ENCODE measurements around the gene ANP32B.
"Not testable (repeated sequence)": the region's sequence is repeated elsewhere in the genome, so short reads cannot be mapped to it uniquely, and the experiment has no call there.

The ANP32B gene

DNA sequence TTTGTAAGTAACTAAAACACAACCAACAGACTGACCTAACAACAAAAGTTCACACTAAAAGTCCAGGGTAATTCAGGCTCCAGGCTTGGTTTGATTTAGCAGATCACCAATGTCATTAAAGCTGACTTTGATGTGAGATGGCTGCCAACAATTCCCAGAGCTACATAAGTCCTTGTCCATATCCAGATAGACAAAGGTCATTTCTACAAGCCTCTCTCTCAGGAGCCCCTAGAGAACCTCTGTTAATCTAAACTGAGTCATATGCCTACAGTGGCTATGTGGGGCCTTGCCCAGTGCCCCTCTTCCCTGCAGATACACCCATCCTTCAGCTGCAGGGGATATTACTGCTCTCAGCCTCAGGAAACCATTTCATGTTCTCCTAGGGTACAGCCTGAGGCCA lies 18.2 kb upstream of the ANP32B start:
- no peak for FAIRE-seq

DNA sequence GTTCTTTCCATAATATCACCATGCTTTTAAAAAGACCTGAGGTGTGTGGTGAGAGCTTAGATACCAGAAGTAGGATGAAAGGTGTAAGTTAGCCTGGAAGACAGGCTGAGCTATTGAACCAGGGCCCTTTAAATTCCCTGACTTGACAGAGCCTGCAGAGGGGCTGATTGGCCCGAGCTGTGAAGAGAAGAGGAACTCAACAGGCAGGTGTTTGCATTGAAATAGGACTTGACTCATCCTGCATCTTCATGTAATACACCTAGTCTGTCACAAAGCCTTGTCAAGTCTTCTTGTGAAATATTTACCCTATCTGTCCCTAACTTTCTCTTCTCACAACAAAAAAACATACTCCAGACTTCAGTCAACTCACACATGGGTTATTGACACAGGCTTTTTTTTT lies 16.6 kb upstream of the ANP32B start:
- no peak for FAIRE-seq

DNA sequence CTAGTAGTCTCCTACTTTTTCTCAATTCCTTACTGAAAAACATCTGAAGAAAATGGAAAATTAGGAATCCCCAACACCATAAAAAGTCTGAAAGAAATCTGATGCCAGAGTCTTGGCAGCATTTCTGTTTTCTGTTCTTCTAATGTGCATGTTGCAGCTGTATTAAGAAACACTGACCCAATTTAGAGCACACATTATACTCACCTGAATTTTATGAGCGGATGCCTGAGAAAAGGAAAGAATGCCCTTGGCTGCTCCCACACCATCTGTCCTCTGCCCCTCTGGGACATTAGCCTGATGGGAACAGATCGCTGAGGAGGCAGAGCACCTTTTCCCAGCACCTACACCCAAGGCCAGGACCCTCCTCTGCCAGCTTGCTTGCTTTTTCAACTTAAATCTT lies 14.1 kb upstream of the ANP32B start:
- no peak for FAIRE-seq

DNA sequence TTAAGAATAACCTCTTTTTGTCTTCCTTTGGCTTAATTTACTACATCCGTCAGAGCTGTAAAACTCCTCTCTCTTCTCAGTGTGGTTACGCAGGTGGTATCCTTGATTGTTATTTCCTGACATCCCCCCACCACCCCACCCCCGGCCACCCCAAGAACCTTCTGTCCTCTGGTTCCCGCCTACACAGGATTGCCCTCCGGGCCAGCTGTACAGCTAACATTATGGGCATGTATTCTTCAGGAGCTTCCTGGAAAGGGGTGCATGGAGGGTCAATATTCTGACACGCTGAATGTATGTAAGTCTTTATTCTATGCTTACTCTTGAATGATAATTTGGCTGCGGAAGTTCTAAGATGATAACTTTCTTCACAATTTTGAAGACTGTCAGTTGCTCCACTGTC lies 13.0 kb upstream of the ANP32B start:
- FAIRE-seq = no peak

DNA sequence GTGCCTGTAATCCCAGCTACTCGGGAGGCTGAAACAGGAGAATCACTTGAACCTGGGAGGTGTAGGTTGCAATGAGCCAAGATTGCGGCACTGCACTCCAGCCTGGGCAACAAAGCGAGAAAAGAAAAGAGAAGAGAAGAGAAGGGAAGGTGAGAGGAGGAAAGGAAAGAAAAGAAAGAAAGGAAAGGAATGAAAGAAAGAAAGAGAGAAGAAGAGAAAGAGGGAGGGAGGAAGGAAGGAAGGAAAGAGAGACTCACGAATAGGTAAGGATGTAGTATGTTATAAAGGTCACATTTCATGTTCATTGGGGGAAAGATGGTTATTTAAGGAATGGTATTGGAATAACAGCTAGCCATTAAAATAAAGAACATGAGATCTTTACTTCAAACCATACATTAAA lies 10.4 kb upstream of the ANP32B start:
- no peak for FAIRE-seq

DNA sequence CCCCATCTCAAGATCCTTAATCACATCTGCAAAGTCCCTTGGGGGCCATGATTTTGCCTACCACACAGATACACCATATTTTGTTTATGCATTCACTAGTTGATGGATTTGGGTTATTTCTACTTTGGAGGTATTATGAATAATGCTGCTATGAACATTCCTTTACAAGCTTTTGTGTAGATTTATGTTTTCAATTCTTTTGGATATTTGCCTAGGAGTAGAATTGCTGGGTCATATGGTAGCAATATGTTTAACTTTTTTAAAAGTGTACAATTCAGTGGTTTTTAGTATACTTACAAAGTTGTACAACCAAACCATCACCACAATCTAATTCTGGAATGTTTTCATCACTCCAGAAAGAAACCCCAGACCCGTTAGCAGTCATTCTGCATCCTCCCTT lies 7.8 kb upstream of the ANP32B start:
- FAIRE-seq = no peak

DNA sequence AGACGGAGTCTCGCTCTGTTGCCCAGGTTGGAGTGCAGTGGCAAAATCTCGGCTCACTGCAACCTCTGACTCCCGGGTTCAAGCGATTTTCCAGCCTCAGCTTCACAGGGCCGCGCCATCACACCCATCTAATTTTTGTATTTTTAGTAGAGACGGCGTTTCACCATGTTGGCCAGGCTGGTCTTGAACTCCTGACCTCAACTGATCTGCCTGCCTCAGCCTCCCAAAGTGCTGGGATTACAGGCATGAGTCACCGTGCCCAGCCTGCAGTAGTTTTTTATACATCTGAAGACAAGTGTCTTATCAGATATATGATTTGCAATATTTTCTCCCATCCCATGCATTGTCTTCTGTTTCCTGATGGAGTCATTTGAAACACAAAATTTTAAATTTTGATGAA lies 6.5 kb upstream of the ANP32B start:
- not testable (repeated sequence) for FAIRE-seq

DNA sequence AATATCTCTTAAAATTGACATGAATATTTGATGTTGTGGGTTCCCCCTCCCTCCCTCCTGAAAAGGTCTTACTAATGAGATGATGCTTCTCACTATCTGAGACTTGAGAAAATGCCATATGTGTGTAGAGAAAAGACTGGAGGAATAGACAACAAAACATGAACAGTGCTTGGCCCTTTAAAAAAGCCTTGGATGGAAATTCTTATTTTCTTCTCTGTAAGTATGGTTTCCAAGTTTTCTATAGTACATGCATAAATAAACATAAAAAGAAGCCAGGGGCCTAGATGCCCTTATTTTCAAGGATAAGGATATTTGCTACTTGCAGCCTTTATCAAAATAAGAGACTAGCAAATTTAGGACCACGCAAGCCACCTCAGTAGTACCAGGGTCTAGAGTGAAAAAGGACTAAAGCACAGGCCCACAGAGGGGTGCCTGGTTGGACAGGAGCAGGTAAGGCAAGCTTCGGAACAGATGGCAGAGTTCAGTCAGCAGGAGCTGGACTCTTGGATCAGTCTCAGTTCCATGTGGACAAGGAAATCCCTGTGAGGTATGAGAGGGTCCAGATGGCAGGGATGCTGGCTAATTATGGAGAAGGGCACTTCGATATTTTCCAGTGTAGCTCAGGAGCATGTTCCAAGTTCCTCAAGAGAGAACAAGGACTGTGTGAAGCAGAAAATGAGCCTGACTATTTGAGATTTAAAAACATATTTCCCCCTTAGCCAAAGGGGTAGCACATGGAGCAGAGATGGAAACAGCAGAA lies 4.6 kb upstream of the ANP32B start:
- FAIRE-seq = no peak

DNA sequence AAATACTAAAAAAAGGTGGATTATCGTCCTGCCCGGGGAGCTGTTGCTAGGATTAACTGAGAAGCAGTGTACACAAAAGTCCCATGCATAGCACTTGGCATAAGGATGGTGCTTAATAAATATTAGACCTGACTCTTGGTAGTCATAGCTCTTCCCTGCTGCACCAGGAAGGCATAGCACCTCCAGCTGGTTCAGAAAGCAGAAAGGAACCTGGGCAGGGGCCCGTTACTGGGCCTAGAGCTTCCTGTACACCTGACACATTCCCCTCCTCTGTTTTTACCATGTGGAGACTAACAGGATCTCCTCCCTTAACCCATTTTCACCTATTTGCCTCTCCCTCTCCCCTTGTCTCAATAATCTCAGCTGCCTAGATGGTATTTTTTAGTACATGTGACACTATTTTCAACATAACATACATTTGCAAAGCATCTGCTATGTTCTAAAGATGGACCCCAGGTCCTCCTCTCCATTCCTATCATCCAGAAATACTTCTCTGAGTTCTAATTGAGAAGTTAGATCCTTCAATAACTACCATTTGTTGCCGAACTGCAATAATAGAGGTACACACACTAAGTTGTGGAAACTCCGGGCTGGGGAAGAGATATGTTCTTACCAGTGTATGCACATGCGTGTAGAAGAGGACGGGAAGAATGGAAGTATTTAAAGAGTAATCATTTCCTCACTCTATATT lies 3.2 kb upstream of the ANP32B start:
- FAIRE-seq = no peak

DNA sequence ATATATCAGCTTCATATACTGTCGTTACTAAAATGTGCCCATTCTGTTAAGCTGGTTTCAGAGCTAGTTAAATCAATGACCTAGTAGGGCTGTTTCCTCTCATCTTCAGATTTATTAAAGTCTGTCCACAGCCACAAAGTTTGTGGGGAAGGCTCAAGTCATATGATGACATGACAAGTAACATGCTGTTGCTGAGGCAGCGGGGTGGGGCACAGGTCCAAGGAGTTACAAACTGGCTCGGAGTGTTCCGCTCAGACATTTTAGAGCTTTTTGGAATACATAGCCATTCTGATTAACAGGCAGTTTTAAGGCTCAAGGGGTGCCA lies 2.7 kb upstream of the ANP32B start:
- no peak for FAIRE-seq

DNA sequence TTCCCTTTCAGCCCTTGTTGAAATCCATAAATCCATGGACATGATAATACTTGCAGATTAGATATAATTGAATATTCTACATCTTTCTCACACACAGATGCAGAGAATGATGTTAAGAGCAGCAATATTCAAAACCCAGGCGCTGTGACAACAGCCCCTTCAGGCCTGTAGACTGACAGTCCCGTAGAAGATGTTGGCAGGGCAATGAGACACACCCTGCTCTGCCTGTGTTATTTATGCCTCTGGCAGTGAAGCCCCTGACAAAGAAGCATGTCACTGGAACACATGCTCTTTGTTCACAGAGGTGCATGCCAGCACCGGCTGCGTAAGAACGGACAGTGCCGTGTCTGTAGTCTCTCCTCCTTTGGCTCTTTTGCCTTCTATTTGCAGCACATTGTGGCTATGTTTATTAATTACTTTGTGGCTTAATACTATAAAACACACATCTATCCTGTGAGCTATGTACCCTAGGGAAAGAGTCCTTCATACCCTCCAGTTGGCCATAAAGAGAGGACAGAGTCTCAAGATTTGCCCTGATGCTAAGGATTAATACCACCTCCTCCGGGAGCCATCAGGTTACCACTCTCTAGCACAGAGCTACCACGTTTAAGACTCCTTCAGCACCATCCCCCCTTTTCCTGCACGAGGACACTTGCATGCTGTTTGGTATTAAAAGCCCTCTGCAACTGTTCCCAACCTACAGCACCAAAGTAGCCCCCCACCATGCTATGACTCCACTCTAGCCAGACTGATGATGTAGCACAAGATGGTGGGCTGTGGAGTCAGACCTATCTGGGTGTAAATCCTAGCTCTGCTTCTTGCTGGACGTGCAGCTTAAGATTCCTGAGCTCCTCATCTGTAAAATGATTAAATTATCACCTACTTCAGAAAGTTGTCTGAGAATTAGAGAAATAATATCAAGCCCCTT lies 2.0 kb upstream of the ANP32B start:
- FAIRE-seq = no peak

DNA sequence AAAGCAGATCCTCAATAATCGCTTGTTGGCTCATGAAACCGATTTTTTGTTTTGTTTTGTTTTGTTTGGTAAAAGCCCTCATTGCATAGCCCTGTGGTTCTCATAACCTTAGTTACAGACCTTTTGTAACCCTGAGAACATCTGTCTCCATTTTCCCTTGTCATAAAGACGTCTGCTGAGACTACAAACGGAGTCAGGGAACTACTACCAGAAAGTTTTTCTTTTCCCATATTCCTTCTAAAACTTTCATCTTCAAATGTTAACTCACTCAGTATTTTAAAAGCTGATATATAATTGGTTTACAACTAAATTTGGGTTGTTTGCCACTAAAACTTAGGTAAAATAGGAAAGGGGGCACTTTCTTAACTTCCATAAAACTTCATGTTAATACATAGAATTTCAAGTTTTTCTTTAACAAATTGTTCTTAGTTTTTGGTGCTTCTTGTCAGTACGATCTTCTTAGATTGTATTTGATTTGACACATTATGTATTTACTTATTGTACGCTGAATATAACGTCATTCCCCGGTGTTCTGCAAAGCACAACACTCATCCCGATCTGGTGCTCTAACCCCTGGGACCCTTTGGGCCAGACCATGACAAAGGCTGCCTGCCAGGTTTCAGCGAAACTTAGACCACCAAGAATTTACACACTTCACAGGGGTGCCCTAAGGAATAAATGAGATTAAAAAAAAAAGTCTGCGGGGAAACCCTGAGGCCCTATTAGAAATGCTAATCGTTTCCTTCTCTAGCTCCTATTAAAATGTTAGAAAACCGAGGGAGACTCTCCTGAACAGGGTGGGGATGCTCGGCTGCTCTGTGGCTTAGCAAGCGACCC lies 1.1 kb upstream of the ANP32B start:
- peak; percentile 8 for FAIRE-seq

DNA sequence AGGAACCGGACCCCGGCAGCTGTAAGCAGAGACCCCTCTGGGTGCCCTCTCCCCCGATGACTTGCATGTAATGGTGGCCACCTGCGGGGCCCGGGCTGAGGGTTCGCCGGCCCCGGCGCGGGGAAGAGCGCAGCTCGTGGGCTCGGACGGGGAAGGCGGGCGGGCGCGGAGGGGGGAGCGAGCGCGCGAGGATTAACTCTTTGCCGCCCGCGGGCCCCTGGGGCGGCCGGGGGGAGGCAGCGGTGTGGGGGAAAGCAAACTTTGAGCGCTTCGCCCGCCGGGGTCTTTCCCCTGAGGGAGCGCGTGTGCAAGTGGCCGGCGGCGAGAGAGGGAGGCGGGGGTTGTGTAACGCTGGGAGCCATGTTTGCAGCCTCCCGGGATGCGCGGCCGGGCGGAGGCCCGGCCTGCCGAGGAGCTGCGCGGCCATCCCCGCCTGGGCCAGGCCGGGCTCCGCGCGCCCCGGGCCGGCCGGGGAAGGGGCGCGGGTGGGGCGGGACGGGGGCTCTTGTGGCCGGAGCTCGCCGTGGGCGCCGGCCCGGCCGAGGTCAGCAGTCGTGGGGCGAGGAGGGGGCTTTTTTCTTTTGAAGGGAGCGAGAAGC lies 547 bp downstream of the ANP32B start:
- no peak for FAIRE-seq

DNA sequence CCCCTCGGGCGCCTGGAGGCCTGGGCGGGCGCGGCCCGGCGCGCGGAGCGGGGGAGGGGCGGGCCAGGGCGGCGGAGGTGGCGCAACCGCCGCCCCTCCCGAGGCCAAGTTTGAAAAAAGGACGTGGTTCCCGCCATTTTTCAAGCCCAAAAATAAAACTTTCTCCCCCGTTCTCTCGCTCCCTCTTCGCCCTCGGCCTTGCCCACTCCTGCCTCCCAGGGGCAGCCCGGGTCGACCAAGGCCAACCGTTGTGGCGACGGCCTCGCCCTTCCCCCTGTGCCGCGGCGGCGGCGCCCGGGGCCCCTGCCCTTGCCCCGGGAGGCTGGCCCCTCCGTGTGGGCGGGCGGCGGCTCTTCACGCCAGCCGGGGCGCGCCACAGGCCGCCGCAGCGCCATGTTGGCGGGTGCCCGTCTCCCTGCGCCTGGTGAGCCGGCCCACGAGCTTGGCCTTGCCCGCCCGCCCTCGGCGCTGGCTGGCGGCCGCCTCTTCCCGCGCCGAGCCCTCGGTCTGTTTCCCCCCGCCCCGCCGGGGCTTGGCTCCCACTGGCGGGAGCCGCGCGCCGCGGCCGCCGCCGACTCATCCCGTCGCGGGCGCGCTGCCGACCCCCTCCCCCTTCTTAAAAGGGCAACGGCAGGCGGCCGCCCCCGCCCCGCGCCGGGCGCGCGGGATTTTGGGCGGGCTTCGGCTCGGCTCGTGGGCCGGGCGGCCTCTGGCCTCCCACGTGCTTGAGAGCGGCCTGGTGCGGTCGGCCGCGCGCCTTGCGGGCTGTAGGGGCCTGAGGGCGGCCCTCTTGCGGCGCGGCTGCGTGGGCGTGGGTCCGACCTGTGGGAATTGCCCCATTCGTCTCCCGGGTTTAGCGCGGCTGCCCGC lies 1.3 kb downstream of the ANP32B start:
- FAIRE-seq = no peak

DNA sequence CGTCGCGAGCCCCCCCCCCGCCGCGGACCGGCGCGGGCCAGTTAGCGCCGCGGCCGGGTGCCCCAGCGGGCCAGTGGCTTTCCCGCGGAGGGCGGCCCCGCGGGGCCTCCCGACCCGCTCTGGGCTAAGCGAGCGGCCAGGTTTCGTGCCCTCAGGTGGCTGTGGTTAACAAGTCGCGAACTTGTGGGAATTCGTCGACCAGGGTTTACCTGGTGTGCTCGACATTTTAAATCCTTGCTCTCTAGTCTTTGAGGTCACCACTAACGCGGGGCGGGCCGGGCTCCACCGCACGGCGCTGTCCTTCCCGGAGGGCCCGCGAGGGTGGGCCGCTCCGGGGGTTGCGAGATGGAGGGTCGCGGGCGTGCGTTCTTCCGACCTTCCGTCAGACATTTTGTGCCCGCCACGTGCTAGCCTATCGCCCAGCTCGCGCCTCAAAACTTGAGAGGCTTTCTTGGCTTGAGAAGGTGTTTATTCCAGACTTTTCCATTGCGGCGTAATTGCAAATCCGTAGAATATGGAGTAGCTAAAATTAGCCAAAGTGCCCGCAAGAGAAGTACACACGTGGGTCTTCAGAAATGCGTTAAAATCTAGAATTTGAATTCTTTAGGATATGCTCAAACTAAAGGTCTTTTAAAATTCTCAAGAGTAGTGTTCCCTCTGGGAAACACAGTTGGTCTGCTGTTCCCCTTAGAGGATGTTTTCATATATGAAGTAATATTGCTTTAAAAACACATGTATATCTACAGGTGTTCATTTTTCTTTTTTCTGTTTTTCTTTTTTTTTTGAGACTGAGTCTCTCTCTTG lies 2.1 kb downstream of the ANP32B start:
- FAIRE-seq = no peak

DNA sequence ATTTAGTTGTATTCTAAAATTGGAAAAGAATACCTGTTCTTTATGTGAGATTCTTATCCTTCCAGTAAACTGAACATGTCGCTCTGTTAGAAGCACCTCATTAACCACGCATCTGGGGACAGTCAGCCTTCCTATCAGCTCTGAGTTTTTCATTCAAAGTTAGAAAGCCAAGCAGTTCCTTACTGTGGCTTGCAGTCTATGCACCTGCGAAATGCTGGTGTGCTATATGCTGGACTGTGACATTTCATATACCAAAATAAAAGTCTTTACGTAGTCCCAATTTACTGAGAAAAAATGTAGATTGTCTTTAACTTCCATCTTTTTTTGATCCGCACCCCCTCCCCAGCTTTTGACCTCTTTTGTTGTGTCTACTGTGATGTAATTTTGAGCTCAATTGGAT lies 4.3 kb downstream of the ANP32B start:
- no peak for FAIRE-seq

DNA sequence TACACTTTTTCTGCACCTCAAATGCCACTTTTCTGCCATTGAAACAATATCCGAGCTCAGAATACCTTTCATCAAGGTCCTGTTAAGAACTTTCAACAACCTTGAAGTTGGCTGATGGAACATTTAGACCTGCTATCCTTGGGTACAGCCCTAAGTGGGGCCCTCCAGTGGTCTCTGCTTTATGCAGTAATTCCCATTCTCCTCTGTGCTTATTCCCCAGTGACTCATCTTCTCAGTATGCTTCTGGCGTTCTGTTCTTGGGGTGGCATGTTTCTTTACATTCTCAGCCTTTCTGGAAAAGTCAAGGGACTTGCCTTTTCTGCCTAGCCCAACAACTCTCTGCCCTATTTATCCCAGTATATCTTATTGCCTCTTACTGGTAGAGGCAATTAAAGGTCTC lies 7.1 kb downstream of the ANP32B start:
- no peak for FAIRE-seq

DNA sequence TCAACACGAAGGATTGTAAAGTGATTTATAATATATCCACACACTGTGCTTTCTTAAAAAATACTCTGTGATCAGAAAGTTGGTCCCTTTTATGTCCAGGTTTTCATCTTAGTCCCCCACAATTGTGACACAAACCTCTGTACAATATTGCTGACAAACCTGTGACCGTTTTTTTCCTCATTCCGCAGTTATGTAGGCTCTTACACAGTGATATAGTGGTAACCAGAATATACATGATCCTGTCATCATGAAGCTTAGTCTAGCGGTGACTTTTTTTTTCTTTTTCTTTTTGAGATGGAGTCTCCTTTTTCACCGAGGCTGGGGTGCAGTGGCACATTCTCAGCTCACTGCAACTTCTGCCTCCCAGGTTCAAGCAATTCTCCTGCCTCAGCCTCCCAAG lies 8.7 kb downstream of the ANP32B start:
- FAIRE-seq = no peak

DNA sequence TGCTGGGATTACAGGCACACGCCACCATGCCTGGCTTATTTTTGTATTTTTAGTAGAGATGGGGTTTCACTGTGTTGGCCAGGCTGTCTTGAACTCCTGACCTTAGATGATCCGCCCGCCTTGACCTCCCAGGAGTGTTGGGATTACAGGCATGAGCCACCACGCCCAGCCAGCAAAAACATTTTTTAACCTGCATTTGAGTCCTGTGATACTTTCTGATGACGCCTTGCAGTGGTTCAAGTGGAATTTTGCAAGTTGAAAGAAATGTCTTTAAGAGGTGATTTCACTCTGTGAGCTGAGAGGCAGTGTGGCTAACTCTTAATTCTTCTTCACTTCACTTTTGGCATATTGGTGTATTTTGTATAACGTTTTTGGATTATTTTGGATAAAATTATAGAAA lies 9.1 kb downstream of the ANP32B start:
- FAIRE-seq = no peak

DNA sequence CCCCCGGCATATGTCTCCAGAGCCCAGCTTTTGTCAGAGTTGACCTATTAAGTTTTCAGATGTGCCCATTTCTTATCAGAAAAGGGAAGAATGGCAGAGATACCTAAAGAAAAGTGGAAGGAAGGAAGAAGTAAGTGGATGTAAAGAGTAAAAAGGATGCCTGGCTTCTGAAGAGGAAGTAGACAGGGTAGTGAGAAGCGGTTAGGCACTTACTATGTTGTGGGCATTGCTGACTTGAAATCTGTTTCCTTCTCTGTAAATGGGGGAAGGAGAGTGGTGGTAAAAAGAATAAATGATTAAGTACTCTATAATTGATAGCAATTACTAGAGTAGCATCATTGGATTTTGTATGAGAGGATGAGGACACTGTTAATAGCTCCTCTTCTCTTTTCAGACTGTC lies 9.9 kb downstream of the ANP32B start:
- no peak for FAIRE-seq

All from endometrium (tissue), 2 donors.